Measurements from ENCODE around the gene PCDHA2.
"Not testable (repeated sequence)": the region's sequence is repeated elsewhere in the genome, so short reads cannot be mapped to it uniquely, and the experiment has no call there.

PCDHA2 gene

DNA sequence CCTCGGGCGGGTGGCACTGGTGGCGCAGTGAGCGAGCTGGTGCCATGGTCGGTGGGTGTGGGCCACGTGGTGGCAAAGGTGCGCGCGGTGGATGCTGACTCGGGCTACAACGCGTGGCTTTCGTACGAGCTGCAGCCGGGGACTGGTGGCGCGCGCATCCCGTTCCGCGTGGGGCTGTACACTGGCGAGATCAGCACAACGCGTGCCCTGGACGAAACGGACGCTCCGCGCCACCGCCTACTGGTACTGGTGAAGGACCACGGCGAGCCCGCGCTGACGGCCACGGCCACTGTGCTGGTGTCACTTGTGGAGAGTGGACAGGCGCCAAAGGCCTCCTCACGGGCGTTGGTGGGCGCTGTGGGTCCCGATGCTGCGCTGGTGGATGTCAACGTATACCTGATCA, 14.2 kb downstream of the PCDHA2 start:
- no peak for DNase-seq

DNA sequence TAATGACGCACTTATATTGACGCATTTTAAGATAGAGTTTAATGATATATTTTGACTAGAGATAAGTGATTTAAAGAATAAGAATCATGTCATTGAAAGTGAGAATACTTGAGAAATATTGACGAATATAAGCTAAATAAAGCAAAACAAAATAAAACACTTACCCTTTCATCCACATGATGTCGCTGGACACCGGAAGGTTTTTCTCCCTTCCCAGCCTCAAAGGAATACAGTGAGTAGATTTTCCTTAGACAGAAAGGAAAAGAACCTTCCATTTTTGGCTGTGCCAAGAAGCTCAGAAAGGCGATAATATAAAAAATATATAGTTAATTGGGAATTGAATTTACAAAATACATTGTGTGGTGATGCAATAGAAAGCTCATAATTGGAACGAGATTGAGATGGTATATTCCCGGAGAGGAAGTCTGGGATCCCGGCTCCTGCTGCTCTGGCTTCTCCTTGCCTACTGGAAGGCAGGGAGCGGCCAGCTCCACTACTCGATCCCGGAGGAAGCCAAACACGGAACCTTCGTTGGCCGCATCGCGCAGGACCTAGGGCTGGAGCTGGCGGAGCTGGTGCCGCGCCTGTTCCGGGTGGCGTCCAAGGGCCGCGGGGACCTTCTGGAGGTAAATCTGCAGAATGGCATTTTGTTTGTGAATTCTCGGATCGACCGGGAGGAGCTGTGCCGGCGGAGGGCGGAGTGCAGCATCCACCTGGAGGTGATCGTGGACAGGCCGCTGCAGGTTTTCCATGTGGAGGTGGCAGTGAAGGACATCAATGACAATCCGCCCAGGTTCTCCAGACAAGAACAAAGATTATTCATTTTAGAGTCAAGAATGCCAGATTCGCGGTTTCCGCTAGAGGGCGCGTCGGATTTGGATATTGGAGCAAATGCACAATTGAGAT, 27.0 kb downstream of the PCDHA2 start, which contains the start of gene PCDHA5:
TSS of gene PCDHA5 (plus strand) at position 239 of the 906 bp plus-strand sequence.
- peak in 3 of 56 donors; percentile 15 to 63 (median 18) for DNase-seq

DNA sequence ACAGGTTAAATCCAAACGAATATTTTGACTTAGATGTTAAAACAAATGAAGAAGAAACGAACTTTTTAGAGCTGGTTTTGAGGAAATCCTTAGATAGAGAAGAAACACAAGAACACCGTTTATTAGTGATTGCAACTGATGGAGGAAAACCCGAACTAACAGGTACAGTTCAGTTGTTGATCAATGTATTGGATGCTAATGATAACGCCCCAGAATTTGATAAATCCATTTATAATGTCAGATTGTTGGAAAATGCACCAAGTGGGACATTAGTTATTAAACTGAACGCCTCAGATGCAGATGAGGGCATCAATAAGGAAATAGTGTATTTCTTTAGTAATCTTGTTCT, 27.6 kb downstream of the PCDHA2 start:
- DNase-seq = no peak

DNA sequence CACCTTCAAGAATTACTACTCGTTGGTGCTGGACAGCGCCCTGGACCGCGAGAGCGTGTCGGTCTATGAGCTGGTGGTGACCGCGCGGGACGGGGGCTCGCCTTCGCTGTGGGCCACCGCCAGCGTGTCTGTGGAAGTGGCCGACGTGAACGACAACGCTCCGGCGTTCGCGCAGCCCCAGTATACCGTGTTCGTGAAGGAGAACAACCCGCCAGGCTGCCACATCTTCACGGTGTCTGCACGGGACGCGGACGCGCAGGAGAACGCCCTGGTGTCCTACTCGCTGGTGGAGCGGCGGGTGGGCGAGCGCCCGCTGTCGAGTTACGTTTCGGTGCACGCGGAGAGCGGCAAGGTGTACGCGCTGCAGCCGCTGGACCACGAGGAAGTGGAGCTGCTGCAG, 28.3 kb downstream of the PCDHA2 start:
- not testable (repeated sequence) for DNase-seq

DNA sequence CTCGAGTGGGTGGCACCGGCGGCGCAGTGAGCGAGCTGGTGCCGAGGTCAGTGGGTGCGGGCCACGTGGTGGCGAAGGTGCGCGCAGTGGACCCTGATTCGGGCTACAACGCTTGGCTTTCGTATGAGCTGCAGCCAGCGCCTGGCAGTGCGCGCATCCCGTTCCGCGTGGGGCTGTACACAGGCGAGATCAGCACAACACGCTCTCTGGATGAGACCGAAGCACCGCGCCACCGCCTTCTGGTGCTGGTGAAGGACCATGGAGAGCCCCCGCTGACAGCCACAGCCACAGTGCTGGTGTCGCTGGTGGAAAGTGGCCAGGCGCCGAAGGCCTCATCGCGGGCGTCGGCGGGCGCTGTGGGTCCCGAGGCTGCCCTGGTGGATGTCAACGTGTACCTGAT, 28.8 kb downstream of the PCDHA2 start:
- no peak for DNase-seq

DNA sequence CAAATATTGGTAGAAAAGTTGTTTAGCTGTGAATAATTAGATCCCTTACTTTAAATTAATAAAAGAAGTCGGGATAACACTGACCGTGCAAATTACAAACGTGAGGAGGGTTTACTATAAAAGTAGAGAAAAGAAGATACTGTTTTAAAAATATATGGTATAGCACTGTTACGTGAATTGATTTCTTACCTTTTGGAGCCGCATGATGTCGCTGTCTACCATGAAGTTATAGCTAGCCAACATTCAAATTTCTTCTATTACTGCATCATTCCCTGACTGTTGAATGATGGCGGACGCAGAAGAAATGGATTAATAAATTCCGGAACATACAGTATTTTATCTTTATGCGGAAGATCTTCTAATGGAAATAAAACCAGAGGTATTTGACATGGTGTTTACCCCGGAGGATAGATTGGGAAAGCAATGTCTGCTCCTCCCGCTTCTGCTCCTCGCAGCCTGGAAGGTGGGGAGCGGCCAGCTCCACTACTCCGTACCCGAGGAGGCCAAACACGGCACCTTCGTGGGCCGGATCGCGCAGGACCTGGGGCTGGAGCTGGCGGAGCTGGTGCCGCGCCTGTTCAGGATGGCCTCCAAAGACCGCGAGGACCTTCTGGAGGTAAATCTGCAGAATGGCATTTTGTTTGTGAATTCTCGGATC, 33.2 kb downstream of the PCDHA2 start, which contains the start of gene PCDHA6:
TSS of gene PCDHA6 (plus strand) at position 257 of the 658 bp plus-strand sequence. CDS start at position 389, 132 bp downstream.
- no peak for DNase-seq

DNA sequence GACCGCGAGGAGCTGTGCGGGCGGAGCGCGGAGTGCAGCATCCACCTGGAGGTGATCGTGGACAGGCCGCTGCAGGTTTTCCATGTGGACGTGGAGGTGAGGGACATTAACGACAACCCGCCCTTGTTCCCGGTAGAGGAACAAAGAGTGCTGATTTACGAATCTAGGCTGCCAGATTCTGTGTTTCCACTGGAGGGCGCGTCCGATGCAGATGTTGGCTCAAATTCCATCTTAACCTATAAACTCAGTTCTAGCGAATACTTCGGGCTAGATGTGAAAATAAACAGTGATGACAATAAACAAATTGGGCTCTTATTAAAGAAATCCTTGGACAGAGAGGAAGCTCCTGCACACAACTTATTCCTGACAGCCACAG, 33.7 kb downstream of the PCDHA2 start:
- DNase-seq = no peak

DNA sequence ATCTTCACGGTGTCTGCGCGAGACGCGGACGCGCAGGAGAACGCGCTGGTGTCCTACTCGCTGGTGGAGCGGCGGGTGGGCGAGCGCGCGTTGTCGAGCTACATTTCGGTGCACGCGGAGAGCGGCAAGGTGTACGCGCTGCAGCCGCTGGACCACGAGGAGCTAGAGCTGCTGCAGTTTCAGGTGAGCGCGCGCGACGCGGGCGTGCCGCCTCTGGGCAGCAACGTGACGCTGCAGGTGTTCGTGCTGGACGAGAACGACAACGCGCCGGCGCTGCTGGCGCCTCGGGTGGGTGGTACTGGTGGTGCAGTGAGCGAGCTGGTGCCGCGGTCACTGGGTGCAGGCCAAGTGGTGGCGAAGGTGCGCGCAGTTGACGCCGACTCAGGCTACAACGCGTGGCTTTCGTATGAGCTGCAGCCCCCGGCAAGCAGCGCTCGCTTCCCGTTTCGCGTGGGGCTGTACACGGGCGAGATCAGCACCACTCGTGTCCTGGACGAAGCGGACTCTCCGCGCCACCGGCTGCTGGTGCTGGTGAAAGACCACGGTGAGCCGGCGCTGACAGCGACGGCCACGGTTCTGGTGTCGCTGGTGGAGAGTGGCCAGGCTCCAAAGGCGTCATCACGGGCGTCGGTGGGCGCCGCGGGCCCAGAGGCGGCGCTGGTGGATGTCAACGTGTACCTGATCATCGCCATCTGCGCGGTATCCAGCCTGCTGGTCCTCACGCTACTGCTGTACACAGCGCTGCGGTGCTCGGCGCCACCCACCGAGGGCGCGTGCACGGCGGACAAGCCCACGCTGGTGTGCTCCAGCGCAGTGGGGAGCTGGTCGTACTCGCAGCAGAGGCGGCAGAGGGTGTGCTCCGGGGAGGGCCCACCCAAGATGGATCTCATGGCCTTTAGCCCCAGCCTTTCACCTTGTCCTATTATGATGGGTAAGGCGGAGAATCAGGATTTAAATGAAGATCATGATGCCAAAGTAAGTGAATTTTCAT, 35.2 kb downstream of the PCDHA2 start:
- not testable (repeated sequence) for DNase-seq

DNA sequence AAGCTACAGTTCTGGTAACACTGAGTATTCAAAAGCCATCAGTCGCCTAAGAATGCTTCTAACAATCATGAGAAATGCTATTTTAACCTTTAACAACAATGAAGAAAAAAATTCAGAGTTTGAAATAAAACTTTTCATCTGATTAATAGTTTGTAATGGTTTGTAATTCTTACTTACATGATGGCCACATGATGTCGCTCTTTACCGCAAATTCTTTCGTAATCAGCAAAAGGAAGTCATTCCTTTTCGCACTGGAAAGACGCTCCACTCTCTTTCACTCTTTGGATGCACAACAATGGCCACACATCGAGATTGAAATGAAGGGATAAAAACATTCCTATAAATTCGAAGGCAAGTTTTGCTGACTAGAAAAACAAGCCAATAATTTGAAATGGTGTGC, 39.3 kb downstream of the PCDHA2 start, which contains the start of gene PCDHA7:
TSS of gene PCDHA7 (plus strand) at position 277 of the 400 bp plus-strand sequence. CDS start at position 392, 115 bp downstream.
- no peak for DNase-seq

DNA sequence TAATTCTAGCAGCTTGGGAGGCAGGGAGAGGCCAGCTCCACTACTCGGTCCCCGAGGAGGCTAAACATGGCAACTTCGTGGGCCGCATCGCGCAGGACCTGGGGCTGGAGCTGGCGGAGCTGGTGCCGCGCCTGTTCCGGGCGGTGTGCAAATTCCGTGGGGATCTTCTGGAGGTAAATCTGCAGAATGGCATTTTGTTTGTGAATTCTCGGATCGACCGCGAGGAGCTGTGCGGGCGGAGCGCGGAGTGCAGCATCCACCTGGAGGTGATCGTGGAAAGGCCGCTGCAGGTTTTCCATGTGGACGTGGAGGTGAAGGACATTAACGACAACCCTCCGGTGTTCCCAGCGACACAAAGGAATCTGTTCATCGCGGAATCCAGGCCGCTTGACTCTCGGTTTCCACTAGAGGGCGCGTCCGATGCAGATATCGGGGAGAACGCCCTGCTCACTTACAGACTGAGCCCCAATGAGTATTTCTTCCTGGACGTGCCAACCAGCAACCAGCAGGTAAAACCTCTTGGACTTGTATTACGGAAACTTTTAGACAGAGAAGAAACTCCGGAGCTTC, 39.9 kb downstream of the PCDHA2 start:
- DNase-seq = not testable (repeated sequence)

DNA sequence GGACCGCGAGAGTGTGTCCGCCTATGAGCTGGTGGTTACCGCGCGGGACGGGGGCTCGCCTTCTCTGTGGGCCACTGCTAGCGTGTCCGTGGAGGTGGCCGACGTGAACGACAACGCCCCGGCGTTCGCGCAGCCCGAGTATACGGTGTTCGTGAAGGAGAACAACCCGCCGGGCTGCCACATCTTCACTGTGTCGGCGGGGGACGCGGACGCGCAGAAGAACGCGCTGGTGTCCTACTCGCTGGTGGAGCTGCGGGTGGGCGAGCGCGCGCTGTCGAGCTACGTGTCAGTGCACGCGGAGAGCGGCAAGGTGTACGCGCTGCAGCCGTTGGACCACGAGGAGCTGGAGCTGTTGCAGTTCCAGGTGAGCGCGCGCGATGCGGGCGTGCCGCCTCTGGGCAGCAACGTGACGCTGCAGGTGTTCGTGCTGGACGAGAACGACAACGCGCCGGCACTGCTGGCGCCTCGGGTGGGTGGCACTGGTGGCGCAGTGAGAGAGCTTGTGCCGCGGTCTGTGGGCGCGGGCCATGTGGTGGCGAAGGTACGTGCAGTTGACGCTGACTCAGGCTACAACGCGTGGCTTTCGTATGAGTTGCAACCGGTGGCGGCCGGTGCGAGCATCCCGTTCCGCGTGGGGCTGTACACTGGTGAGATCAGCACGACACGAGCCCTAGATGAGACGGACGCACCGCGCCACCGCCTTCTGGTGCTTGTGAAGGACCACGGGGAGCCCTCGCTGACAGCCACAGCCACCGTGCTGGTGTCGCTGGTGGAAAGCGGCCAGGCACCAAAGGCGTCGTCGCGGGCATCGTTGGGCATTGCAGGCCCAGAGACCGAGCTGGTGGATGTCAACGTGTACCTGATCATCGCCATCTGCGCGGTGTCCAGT, 41.2 kb downstream of the PCDHA2 start:
- no peak for DNase-seq

DNA sequence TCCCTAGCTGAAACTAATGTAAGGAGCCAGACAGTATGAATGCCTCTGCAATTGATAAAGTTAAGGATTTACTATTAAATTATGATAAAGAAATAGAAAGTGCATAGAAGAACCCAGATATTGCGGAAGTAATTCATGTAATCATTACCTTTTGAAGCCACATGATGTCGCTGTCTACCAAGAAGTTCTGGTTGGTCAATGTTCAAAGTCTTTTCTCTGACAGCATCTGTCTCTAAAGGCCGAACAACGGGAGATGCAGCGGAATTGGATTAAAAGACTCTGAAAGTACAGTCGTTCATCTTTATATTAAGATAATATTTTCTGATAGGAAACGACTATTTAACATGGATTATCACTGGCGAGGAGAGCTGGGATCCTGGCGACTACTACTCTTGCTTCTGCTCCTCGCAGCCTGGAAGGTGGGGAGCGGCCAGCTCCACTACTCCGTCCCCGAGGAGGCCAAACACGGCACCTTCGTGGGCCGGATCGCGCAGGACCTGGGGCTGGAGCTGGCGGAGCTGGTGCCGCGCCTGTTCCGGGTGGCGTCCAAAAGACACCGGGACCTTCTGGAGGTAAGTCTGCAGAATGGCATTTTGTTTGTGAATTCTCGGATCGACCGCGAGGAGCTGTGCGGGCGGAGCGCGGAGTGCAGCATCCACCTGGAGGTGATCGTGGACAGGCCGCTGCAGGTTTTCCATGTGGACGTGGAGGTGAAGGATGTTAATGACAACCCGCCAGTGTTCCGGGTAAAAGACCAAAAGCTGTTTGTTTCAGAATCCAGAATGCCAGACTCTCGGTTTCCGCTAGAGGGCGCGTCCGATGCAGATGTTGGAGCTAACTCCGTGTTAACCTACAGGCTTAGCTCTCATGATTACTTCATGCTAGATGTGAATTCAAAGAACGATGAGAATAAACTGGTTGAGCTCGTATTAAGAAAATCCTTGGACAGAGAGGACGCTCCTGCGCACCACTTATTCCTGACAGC, 46.6 kb downstream of the PCDHA2 start, which contains the start of gene PCDHA8:
TSS of gene PCDHA8 (plus strand) at position 210 of the 985 bp plus-strand sequence. CDS start at position 345, 135 bp downstream.
- DNase-seq = peak in 7 of 56 donors; percentile 9 to 49 (median 20)

DNA sequence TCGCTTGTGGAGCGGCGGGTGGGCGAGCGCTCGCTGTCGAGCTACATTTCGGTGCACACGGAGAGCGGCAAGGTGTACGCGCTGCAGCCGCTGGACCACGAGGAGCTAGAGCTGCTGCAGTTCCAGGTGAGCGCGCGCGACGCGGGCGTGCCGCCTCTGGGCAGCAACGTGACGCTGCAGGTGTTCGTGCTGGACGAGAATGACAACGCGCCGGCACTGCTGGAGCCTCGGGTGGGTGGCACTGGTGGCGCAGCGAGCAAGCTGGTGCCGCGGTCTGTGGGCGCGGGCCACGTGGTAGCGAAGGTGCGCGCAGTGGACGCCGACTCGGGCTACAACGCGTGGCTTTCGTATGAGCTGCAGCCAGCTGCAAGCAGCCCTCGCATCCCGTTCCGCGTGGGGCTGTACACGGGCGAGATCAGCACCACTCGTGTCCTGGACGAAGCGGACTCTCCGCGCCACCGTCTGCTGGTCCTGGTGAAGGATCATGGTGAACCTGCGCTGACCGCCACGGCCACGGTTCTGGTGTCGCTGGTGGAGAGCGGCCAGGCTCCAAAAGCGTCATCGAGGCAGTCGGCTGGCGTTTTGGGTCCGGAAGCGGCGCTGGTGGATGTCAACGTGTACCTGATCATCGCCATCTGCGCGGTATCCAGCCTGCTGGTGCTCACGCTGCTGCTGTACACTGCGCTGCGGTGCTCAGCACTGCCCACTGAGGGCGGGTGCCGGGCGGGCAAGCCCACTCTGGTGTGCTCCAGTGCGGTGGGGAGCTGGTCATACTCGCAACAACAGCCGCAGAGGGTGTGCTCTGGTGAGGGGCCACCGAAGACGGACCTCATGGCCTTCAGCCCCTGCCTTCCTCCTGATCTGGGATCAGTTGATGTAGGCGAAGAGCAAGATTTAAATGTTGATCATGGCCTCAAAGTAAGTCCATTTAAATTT, 48.4 kb downstream of the PCDHA2 start:
- no peak for DNase-seq

All from nucleus accumbens (tissue), 56 donors.